Amygdala (tissue), 56 donors: ENCODE data around the gene SYT5.

ENCODE experiments used
- DNase-seq, 56 donors: peaks; one replicate each; lab custom pipeline; 2025; lab: John Stamatoyannopoulos, UW

Gene SYT5

GRCh38 chr19:55149078-55150003 lies 30.7 kb downstream of the SYT5 start, which contains the start of gene TNNT1:
TSS of gene TNNT1 (minus strand) at chr19:55149206. CDS start at chr19:55147157, 2,049 bp downstream.
- DNase-seq, result no peak

- no peak for DNase-seq
Observed at GRCh38 chr19:55147545-55148251, 32.4 kb downstream of the SYT5 start.

- no peak for DNase-seq
Observed at GRCh38 chr19:55146705-55147273, 33.3 kb downstream of the SYT5 start.

DNA sequence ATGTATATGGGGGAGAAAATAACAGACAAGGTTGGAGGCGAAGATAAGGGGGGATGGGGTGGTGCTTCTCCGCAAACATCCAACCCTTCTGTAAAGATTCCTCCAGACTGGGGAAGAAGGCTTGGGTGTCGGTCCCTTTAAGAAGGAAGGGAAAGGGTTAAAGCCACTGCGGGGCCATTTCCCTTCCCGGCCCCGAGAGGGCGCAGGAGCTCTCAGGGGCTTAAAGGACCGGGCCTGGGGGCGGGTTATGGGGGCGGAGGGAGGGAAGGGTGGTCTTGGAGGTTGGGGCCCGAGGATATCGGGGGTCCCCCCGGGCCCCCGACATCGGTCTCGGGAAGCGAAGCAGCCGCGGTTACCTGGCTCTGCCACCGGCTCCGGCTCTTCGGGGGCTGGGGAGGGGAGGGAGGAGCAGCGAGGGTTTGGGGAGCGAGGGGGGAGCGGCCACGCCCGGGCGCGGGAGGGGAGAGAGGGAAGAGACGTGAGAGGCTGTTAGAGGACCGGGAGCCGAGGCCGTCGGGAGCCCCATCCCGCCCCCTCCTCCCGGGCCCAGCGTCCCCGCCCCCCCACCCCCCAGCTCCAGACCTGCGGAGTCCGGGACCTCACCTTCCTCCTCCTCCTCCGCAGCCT lies 33.9 kb downstream of the SYT5 start:
- peak in 1 of 56 donors; percentile 16 for DNase-seq

- no peak for DNase-seq
Observed at GRCh38 chr19:55145232-55145631, 34.9 kb downstream of the SYT5 start.

- DNase-seq, result peak in 1 of 56 donors; percentile 2
Observed at GRCh38 chr19:55141696-55142095, 38.4 kb downstream of the SYT5 start.

GRCh38 chr19:55137915-55138314 lies 42.2 kb downstream of the SYT5 start:
- peak in 3 of 56 donors; percentile 4 to 10 (median 5) for DNase-seq

- no peak for DNase-seq
Observed at GRCh38 chr19:55136399-55137102, 43.5 kb downstream of the SYT5 start.

DNA sequence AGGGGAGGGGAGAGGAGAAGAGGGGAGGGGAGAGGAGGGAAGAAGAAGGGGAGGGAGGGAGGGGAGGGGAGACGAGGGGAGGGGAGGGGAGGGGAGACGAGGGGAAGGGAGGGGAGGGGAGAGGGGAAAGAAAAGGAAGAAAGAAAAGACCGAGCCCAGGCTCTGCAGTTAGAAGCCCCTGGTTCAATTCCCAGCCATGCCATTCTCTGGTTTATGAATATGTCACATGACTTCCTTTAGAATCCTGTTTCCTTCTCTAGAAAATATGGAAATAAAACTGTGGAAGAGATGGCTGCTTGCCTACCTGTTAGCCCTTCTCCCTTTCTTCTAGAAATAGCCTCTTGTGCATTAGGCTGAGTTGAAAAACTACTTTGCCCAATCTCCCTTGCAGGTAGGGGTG lies 45.4 kb downstream of the SYT5 start:
- no peak for DNase-seq

GRCh38 chr19:55133639-55134444 lies 46.2 kb downstream of the SYT5 start:
- DNase-seq, result no peak

DNA sequence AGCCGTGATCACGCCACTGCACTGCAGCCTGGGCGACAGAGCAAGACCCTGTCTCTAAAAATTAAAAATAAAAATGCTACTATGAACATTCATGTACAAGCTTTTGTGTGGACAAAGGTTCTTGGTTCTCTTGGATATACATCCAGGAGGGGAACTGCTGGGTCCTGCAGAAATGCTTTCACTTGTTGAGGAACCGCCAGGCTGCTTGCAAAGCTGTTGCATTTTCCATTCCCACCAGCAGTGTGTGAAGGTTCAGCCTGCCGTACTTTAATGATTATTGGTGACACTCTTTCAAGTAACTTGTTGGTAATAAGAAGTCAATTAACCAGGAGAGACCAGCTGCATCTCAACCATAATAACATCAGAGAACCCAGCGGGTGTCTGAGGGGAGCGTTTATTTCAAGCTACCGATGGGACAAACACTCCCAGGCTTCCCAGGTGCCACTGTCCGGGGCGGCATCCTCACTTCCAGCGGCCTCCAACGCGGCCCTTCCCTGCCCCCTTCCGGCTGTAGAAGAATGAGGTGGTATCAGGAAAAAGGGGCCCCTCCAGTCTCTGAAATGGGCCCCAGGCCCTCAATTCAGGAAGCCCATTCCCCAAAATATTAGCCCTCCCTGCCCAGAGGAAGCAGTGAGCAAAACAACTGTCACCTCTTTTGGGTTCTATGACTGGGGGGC lies 47.5 kb downstream of the SYT5 start:
- no peak for DNase-seq

GRCh38 chr19:55131421-55131820 lies 48.7 kb downstream of the SYT5 start:
- no peak for DNase-seq
